AG04450 (cell line): Measurements from ENCODE around the gene IRX3. TPM values are rescaled to one million over a fixed set of nuclear protein-coding genes. Genes with fewer than 3 reads are reported as not detected.

Experiments used
- CTCF ChIA-PET: fragments of 300-600, 350-600 bp; formaldehyde crosslinking; extraction: SDS; loops from one replicate; lab custom pipeline; 2022; ENCODE audit warnings: antibody characterized with exemption, inconsistent platforms; lab: Charles Lee
- POLR2A ChIA-PET: fragments of 350-600 bp; formaldehyde crosslinking; extraction: SDS; loops from one replicate; lab custom pipeline; 2021; ENCODE audit warnings: antibody characterized with exemption, inconsistent platforms; lab: Yijun Ruan, JAX
- DNase-seq: peaks from one replicate; pipeline ENCODE4 v3.0.0-alpha.2; 2011; ENCODE audit warnings: low read depth, low spot score
- H3K27ac ChIP-seq: one replicate; pipeline ENCODE4 v1.5.1; 2012; ENCODE audit warnings: low read depth, low read length, control low read depth
- H3K27me3 ChIP-seq: one replicate; pipeline ENCODE4 v1.6.0; 2012; ENCODE audit warnings: low read length; ENCODE audit not compliant: control insufficient read depth, insufficient read depth
- H3K4me3 ChIP-seq: 2 replicates; pipeline ENCODE4 v1.5.1; 2011; ENCODE audit warnings: mild to moderate bottlenecking, low read depth, low read length, control low read depth
- H3K9me3 ChIP-seq: 2 replicates; pipeline ENCODE4 v1.5.1; 2012; ENCODE audit warnings: low read length; ENCODE audit not compliant: control insufficient read depth, insufficient read depth
- polyA plus RNA-seq: library from polyadenylated mRNA; depleted of rRNA; stranded (reverse); fragments of >200 nt; gene quantifications from 2 replicates; pipeline ENCODE4 v1.2.3, GENCODE V29; 2011
- TF ChIP-seq, protein P1 (sequence below): IDR thresholded peaks from 2 replicates; pipeline ENCODE4 v1.5.1; 2011; ENCODE audit warnings: low read depth, low read length, control low read depth, inconsistent platforms

Gene IRX3
- polyA plus RNA-seq, 1 experiment = not detected

DNA sequence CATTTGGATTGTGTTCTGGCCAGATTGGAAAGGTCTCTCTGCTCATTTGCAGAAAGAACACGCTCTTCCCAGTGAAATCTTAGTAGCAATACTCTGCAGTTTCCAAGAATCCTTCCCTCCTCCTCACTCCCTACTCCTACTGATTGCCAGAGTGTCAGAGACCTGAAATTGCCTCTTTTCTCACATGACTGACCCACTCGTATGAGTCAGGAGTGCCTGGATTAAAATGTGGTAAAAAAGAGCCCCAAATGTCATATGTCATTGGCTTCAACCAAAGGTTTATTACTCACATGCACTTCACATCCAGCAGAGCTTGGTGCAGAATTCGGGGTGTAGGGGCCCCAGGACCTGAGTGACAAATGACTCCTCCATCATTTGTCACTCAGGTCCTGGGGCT, 39.7 kb upstream of the IRX3 start:
- CTCF ChIA-PET = no interaction called here
- Histone ChIP-seq H3K9me3 (no peaks in the 10 kb centered on the region), H3K4me3 (no peak overlapping the region), H3K27ac (no peak overlapping the region), H3K27me3 (peaks cover 6% of the 10 kb centered on the region)
- POLR2A ChIA-PET = no interaction called here
- DNase-seq = no peak
- TF ChIP-seq, protein P1, sequence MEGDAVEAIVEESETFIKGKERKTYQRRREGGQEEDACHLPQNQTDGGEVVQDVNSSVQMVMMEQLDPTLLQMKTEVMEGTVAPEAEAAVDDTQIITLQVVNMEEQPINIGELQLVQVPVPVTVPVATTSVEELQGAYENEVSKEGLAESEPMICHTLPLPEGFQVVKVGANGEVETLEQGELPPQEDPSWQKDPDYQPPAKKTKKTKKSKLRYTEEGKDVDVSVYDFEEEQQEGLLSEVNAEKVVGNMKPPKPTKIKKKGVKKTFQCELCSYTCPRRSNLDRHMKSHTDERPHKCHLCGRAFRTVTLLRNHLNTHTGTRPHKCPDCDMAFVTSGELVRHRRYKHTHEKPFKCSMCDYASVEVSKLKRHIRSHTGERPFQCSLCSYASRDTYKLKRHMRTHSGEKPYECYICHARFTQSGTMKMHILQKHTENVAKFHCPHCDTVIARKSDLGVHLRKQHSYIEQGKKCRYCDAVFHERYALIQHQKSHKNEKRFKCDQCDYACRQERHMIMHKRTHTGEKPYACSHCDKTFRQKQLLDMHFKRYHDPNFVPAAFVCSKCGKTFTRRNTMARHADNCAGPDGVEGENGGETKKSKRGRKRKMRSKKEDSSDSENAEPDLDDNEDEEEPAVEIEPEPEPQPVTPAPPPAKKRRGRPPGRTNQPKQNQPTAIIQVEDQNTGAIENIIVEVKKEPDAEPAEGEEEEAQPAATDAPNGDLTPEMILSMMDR = no peak

DNA sequence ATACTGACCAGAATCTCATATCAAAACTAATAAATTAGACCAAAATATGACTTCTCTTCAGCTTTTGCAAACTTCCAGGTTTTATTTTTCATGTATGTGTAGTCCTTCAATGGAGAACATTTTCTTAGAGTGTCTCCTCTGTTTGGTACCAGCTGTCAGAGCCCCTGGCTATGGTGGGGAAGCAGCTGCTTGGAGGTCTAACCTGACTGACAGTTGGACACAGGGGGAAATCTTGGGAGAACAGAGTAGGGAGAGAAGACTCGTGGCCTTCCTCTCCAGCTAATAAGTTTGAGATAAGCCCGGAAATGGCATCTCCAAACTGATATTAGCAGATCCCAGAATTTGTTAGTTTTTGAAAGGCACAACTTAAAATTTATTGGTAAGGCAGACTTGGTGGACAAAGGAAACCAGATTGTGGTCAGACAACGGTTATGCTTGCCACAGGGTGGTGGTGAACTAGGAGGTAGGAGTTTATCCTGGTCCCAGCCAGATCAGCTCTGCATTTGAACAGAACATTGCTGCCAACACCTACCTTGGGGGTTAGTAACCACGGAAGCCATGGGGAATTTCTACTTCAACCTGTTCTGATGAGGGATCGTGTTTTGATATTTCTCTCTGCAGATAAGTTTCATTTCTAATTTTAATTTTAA, 39.2 kb upstream of the IRX3 start:
- H3K27me3 ChIP-seq = peaks cover 5% of the 10 kb centered on the region
- ChIA-PET CTCF (no interaction called here), POLR2A (no interaction called here)
- DNase-seq = no peak
- H3K4me3 ChIP-seq = no peak overlapping the region
- H3K27ac ChIP-seq = no peak overlapping the region
- no peaks in the 10 kb centered on the region for H3K9me3 ChIP-seq
- TF ChIP-seq, protein P1 = no peak

DNA sequence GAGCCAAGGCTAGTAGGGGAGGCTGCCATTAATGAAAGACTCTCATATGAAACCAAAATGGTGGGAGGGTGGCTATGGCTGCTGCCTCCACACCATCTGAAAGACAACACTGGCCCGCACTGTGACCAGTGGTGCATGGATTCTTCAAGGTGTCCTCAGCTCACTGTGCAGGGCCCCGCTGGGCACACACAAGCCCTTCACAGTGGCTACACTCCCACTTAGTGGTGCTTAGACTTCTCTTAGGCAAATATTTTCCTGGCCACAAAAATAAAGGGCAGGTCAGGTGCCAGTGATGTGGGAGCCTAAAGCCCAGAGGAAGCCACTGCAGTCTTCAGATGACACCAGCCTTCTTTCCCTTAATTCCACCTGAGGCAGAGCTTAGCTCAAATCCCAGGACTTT, 38.1 kb upstream of the IRX3 start:
- Histone ChIP-seq H3K4me3 (no peak overlapping the region), H3K27ac (no peak overlapping the region), H3K9me3 (no peaks in the 10 kb centered on the region), H3K27me3 (no peaks in the 10 kb centered on the region)
- ChIA-PET POLR2A (no interaction called here), CTCF (no interaction called here)
- TF ChIP-seq, protein P1 = no peak
- no peak for DNase-seq

DNA sequence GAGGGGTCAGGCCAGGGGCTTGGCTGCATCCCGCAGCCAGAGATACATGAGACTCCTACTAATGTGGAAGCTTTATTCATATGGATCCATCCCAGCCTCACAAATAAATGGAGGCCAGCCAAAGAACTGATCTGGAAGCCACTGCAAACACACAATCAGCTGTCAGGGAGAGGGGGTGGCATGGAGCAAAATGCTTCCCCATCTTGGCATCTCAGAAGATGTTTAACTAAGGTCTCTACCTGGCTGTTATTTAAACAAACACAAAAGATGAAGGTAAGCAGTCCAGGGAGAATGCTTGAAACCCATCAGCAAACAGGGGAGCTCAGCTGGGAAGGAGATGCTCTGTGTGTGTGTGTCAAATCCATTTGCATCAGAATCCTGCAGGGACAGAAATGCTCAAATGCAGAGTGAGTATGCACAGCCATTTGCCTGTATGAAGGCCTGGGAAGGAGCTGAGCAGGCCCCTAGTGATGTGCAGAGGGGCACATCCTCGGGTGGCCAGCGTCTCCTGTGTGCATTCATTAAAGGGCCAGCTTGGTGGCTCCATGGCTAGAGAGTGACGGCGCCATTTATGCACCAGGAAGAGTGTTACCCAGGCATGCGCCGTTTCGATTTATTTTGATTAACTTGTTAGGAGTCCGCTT, 34.2 kb upstream of the IRX3 start:
- Histone ChIP-seq H3K27me3 (peaks cover 6% of the 10 kb centered on the region), H3K4me3 (no peak overlapping the region), H3K9me3 (no peaks in the 10 kb centered on the region), H3K27ac (no peak overlapping the region)
- CTCF ChIA-PET = no interaction called here
- no peak for DNase-seq
- TF ChIP-seq, protein P1 = no peak
- POLR2A ChIA-PET = no interaction called here

DNA sequence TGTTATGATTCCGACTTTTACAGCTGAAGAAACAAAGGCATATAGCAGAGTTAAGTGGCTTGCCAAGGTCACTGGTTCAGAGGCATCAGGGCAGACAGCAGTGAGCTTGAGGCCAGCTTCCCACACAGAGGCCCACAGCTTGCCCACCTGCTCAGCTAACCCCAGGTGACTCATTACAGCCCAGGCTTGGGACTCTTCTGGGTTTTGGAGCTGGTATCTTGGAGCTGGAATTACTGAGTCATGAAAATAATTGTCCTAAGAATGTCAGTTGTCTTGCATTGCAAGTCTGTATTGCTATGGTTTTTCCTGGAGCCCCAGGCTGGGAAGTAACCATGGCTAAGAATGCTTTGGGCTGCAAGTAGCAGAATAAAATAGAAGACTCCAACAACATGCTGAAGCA, 32.4 kb upstream of the IRX3 start:
- Histone ChIP-seq H3K4me3 (no peak overlapping the region), H3K27ac (no peak overlapping the region), H3K27me3 (peaks cover 6% of the 10 kb centered on the region), H3K9me3 (no peaks in the 10 kb centered on the region)
- ChIA-PET POLR2A (no interaction called here), CTCF (no interaction called here)
- TF ChIP-seq, protein P1 = no peak
- DNase-seq = no peak
